ACC112 (cell line): ENCODE measurements around the gene QDPR.

Experiments
- H2AFZ ChIP-seq: fragments of 200-600 bp; sonication (generic); one replicate; pipeline ENCODE4 v1.6.0; 2017; ENCODE audit warnings: antibody characterized with exemption, low read length; ENCODE audit not compliant: unreplicated experiment
- H3K27ac ChIP-seq: fragments of 200-600 bp; sonication (generic); 2 replicates; pipeline ENCODE4 v1.5.1; 2014; ENCODE audit warnings: low read depth, mild to moderate bottlenecking, antibody characterized with exemption, low read length, moderate library complexity
- H3K27me3 ChIP-seq: fragments of 200-600 bp; sonication (generic); 2 replicates; pipeline ENCODE4 v1.6.1; 2014; ENCODE audit warnings: mild to moderate bottlenecking, antibody characterized with exemption, low read length, moderate library complexity, mixed read lengths; ENCODE audit not compliant: insufficient read depth
- H3K36me3 ChIP-seq: fragments of 200-600 bp; sonication (generic); 2 replicates; pipeline ENCODE4 v1.6.1; 2016; ENCODE audit warnings: mild to moderate bottlenecking, antibody characterized with exemption, low read length, moderate library complexity, mixed read lengths; ENCODE audit not compliant: insufficient read depth
- H3K4me1 ChIP-seq: fragments of 200-600 bp; sonication (generic); one replicate; pipeline ENCODE4 v1.6.1; 2016; ENCODE audit warnings: low read length, mixed read lengths; ENCODE audit not compliant: insufficient read depth, unreplicated experiment, control insufficient read depth
- H3K4me3 ChIP-seq: fragments of 200-600 bp; sonication (generic); 2 replicates; pipeline ENCODE4 v1.5.1; 2014; ENCODE audit warnings: mild to moderate bottlenecking, low read depth, low read length
- H3K79me2 ChIP-seq: fragments of 200-600 bp; sonication (generic); one replicate; pipeline ENCODE4 v1.6.0; 2016; ENCODE audit warnings: low read length; ENCODE audit not compliant: control insufficient read depth, unreplicated experiment, insufficient read depth

Gene QDPR

DNA sequence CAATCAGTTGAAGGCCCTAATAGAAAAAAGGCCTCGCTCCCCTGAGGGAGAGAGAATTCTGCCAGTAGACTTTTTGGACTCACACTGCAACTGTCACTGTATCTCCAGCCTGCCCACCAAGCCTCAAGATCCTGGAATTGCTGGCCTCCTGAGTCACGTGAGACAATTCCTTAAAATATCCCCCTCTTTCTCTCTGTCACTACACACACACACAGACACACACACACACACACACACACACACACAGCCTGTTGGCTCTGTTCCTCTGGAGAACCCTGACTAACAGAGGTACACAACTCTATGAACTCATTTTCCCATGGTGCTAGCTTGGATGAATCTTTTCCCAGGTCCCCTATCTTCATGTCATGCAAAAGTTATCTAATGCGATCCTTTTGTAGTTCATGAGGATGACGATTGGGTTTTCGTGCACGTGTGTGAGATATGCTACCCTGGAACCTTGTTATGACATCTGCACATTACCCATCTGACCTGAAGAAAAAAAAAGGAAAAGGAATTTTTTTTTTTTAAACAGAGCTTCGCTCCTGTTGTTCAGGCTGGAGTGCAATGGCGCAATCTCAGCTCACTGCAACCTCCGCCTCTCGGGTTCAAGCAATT, 16.8 kb upstream of the QDPR start:
- Histone ChIP-seq H3K4me1 (no peaks in the 10 kb centered on the region), H3K4me3 (no peak overlapping the region), H3K27me3 (peaks cover 54% of the 10 kb centered on the region)

DNA sequence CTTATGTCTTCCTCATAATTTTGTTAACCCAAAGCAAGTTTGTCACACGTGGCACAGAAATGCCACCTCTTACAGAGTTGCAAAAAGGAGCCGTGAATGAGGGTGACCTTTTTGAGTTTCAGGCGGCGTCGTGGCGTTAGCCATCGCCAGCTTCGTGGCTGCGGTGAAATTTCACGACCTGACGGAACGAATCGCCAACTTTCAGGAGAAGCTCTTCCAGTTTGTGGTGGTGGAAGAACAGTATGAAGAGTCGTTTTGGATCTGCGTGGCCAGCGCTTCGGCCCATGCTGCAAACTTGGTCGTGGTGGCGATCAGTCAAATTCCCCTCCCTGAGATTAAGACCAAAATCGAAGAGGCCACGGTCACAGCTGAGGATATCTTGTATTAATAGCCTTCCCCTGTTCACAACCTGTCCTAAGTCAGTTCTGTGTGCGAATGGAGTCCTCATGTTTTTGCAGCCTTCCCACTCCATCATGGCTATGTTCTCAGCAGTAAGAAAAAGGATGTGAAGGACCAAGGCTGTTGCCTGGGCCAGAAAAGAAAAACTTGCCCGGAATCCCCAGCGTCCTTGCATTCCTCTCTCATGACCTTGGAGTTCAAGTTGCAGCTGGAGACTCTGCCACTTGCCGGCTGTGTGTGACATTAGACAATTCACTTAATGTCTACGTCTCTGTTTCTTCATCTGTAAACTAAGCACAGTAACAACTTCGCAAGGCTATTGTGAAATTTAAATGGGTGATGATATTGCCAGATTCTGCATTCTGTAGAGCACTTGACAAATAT, 15.0 kb upstream of the QDPR start:
- Histone ChIP-seq H3K4me3 (no peak overlapping the region), H3K27ac (no peak overlapping the region), H3K36me3 (no peaks in the 10 kb centered on the region), H3K4me1 (no peaks in the 10 kb centered on the region), H3K79me2 (no peaks in the 10 kb centered on the region), H2AFZ (no peak overlapping the region), H3K27me3 (peaks cover 67% of the 10 kb centered on the region)

More for the DNA sequence above, 16.8 kb upstream of the QDPR start:
- Histone ChIP-seq H2AFZ (no peak overlapping the region), H3K27ac (no peak overlapping the region), H3K36me3 (no peaks in the 10 kb centered on the region), H3K79me2 (no peaks in the 10 kb centered on the region)

DNA sequence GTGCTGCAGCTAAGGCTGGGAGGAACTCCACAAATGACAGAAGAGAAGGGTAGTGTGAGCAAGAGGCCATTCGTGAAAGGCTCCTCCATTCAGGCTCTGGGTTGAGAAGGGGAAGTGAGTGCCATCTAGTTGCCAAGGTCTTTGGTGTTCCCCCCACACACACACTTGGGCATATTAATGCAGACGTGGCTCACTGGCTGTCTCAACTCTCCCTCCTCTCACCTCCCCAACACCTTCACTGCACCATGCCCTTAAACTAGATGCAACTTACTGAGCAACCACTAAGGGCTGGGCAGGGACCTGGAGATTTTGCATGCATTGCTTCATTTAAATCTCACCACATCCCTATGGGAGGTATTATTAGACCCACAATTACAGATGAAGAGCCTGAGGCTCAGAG, 11.8 kb upstream of the QDPR start:
- Histone ChIP-seq H3K27me3 (peaks cover 73% of the 10 kb centered on the region), H2AFZ (no peak overlapping the region), H3K36me3 (no peaks in the 10 kb centered on the region), H3K27ac (no peak overlapping the region), H3K4me1 (no peaks in the 10 kb centered on the region), H3K4me3 (no peak overlapping the region), H3K79me2 (no peaks in the 10 kb centered on the region)

DNA sequence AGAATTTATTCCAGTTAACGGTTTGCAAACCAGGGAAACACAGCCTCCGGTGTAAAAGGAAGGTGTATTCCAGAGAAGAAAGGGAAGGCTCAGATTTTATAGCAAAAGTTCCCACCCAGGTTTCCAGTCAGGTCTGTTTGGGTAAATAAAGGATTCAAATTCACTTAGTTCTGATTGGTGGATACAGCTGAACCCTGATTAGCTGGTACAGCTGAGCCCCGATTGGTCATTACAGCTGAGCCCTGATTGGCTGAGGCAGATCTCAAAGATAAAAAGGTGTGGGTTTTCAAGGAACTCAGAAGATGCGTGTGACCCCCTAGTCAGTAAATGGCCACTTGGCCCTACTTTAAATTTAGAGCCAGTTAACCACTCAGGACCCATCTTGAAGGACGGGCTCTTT, 9.7 kb upstream of the QDPR start:
- H2AFZ ChIP-seq, result no peak overlapping the region
- H3K27me3 ChIP-seq, result peaks cover 71% of the 10 kb centered on the region
- no peak overlapping the region for H3K27ac ChIP-seq
- no peaks in the 10 kb centered on the region for H3K79me2 ChIP-seq
- H3K4me1 ChIP-seq, result no peaks in the 10 kb centered on the region
- H3K36me3 ChIP-seq, result no peaks in the 10 kb centered on the region
- H3K4me3 ChIP-seq, result no peak overlapping the region

DNA sequence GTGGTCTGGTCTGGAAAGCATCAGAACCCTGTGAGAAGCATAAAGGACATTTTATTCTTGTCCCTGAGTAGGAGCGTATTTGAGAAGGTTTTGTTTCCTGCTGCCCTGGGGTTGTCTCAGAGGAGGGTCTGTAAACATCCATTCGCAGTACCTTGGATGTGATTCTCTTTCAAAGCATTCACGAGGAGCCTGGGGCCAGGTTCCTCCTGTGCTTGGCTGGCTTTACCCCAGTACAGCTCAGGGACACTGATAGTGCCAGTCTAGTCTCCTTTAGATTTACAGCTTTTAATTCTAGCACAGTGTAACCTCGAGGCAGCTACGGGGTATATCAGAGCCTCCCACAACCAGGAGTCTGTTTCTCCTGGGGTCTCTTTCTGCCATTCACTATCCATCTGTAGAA, 5.8 kb upstream of the QDPR start:
- peaks cover 57% of the 10 kb centered on the region for H3K27me3 ChIP-seq
- no peak overlapping the region for H3K27ac ChIP-seq
- H3K79me2 ChIP-seq, result no peaks in the 10 kb centered on the region
- no peak overlapping the region for H2AFZ ChIP-seq
- no peaks in the 10 kb centered on the region for H3K36me3 ChIP-seq
- no peak overlapping the region for H3K4me3 ChIP-seq
- no peaks in the 10 kb centered on the region for H3K4me1 ChIP-seq

DNA sequence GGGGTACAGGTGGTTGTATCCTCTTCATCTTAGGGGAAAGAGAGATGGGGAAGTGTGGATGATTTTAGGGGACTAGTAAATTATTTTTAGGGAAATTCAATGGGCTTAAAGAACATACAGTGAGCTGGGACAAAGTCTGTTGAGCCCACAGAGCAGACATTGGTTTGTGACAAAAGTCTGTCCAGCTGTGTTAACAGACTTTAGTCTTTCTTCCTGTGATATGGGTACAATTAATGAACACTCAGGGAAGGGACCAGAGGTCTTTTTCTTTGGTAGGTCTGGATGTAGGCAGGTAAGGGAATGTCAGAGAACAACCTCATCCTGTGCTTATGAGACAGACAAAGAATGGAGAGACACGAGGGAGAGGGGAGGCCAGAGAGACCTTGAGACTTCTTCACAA, 5.1 kb upstream of the QDPR start:
- Histone ChIP-seq H3K27ac (no peak overlapping the region), H3K4me3 (no peak overlapping the region), H3K79me2 (no peaks in the 10 kb centered on the region), H2AFZ (no peak overlapping the region), H3K27me3 (peaks cover 52% of the 10 kb centered on the region), H3K4me1 (no peaks in the 10 kb centered on the region), H3K36me3 (no peaks in the 10 kb centered on the region)

DNA sequence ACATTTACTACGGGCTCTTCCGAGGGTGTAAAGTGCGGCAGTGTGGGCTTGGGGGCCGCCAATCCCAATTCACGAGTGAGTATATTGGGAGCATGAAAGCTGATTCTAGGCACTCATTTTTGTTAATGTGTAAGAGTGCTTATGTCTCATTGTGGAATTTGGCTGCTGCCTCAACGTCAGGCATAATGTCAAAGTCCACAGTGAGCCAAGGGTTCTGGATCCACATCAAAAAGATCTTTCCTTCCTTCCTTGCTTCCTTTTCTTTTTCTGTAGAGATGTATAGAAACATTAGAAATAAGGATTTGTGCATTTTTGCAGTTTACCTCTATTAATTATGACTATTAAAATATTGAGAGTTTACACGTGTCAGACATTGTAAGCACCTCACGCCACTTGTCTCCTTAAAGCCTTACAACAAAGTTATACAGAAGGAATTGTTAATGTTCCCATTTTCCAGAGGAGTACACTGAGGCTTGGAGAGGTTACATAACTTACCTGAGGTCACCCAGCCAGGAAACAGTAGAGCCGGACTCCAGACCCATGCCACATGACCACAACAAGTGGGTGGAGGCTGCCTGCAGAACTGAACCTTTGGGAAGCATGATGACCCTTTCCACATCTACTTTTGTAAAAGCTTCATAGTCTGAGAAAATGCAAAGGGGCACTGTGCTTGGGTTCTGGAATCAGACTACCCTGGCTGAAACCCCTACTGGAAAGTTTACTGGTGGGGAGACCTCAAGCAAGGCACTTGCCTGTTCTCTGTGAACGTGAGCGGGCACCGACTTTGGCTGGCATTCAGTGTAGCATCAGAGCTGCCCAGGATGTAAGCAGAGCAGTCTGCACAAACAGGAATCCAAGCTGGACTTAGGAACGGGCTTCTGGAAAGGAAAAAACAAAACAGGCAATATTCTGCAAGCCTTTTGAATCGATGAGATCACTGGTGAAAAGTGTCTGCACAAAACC, 3.8 kb upstream of the QDPR start:
- H3K27me3 ChIP-seq, result peaks cover 44% of the 10 kb centered on the region
- H3K79me2 ChIP-seq, result peaks cover under 1% of the 10 kb centered on the region
- no peaks in the 10 kb centered on the region for H3K36me3 ChIP-seq
- H3K4me3 ChIP-seq, result no peak overlapping the region
- H2AFZ ChIP-seq, result no peak overlapping the region
- peaks cover 4% of the 10 kb centered on the region for H3K4me1 ChIP-seq
- no peak overlapping the region for H3K27ac ChIP-seq

DNA sequence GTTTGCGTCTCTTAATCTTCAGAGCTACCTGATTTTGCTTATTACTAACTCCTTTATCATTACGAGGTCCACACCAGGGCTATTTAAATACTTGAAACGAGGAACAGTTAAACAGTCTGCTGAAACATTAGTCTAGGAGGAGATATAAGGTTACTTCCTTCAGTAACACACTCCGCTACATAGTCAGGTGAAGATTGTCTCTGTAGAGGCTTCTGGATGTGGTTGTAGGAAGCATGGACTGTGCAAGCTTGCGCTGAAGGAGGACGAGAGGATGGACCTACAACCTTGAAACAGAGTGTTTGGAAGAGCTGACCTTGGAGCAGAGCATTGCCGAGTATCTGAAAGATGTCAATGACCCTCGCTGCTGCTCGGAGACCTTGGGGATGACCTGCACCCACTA, 3.0 kb upstream of the QDPR start, which contains the start of gene CLRN2:
CLRN2 (plus strand) TSS at position 301 of the 400 bp plus-strand sequence. CDS start 102 bp downstream, outside the sequence.
- Histone ChIP-seq H3K27ac (no peak within 1 kb of the TSS), H3K27me3 (peaks cover 39% of the 10 kb centered on the region), H2AFZ (no peak within 1 kb of the TSS), H3K79me2 (peaks cover 9% of the 10 kb centered on the region), H3K4me3 (no peak within 1 kb of the TSS), H3K36me3 (no peaks in the 10 kb centered on the region), H3K4me1 (peaks cover 9% of the 10 kb centered on the region)

DNA sequence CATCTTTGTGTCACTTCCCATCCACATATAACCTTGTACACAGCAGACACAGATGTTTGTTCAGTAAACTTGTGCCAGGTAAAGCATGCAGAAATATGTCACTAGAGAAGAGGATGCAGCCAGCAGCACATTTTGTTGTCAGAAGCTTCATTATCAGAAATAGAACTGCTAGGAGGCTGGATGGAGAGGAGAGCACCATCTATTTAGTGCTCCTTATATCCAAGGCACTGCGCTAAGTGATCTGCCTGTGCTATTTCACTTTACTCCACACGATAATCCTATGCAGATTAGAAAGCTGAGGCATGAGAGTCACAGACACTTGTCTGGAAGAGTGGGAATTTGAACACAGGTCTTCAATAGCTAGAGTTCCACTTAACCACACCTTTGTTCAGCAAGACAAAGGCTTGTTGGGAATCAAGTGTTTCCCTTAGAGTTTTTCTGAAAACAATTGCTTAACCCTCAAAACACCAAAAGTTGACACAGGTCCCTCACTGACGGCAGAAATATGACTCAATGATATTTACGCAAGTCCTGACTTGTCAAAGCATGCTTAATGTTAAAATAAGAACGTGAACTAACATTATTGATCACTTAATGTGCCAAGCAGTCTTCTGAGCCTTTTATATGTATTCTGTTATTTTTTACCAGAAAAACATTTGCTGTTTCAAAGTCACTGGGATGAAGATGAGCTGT, 1.2 kb upstream of the QDPR start:
- Histone ChIP-seq H3K4me3 (no peak overlapping the region), H3K79me2 (peaks cover 13% of the 10 kb centered on the region), H3K27me3 (peaks cover 32% of the 10 kb centered on the region), H3K4me1 (peaks cover 9% of the 10 kb centered on the region), H2AFZ (no peak overlapping the region), H3K36me3 (no peaks in the 10 kb centered on the region), H3K27ac (no peak overlapping the region)

DNA sequence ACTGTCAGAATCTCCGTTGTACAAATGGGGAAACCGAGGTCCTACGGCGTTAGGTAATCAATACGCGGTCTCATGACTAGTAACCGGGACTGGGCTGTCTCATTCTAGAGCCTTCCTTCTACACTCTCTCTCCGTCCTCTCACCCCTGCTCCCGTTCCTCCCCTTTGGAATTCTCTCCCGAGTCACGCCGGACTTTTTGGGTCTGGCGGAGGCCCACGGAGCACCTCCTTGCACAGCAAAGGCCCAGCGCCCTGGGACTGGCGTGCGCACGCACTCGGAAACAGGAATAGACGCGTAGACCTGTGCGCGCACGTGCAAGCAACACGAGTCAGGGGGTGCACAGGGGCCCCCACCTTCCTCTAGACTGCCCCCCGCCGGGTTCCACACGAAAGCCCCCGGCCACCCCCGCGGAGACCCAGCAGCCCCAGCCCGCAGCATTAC, 361 bp downstream of the QDPR start:
- Histone ChIP-seq H3K4me3 (peak overlapping the region; percentile 96), H3K27ac (no peak overlapping the region), H3K4me1 (peaks cover 9% of the 10 kb centered on the region), H3K79me2 (peaks cover 13% of the 10 kb centered on the region), H2AFZ (peak overlapping the region; percentile 93), H3K27me3 (peaks cover 16% of the 10 kb centered on the region), H3K36me3 (peaks cover 3% of the 10 kb centered on the region; the same call in 1 of the 2 replicates)
